ENCODE results near the gene DPP10. TPM values are rescaled to one million over a fixed set of nuclear protein-coding genes. Genes with fewer than 3 reads are reported as not detected.

The DPP10 gene
- total RNA-seq, 1 donor: not detected

DNA sequence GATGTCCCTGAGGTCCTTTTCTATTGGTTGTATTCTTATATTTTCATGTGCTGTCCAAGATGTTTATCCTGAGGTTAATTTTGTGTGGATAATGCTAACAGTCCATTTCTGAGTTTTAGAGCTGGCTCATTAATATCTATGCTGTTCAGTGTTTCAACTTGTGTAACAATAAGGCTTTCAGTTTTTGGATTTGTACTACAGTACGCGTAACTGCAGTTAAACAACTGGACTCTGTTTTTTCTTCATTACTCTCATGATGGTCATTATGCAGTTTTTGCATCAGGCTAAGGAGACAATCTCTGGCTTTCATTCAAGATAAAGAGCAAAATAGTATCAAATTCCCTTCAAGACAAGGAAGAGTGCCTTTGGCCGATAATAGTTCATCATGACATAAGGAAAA is 1364.8 kb downstream of the DPP10 start:
- H3K4me3 ChIP-seq (ENCODE audit: low read depth, low read length): no peak overlapping the region
- TF ChIP-seq, protein P1, sequence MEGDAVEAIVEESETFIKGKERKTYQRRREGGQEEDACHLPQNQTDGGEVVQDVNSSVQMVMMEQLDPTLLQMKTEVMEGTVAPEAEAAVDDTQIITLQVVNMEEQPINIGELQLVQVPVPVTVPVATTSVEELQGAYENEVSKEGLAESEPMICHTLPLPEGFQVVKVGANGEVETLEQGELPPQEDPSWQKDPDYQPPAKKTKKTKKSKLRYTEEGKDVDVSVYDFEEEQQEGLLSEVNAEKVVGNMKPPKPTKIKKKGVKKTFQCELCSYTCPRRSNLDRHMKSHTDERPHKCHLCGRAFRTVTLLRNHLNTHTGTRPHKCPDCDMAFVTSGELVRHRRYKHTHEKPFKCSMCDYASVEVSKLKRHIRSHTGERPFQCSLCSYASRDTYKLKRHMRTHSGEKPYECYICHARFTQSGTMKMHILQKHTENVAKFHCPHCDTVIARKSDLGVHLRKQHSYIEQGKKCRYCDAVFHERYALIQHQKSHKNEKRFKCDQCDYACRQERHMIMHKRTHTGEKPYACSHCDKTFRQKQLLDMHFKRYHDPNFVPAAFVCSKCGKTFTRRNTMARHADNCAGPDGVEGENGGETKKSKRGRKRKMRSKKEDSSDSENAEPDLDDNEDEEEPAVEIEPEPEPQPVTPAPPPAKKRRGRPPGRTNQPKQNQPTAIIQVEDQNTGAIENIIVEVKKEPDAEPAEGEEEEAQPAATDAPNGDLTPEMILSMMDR (IDR thresholded peaks at IDR 0.05; ENCODE audit: insufficient read depth, low read length): no peak
- no peak for DNase-seq (ENCODE audit: low read depth)

DNA sequence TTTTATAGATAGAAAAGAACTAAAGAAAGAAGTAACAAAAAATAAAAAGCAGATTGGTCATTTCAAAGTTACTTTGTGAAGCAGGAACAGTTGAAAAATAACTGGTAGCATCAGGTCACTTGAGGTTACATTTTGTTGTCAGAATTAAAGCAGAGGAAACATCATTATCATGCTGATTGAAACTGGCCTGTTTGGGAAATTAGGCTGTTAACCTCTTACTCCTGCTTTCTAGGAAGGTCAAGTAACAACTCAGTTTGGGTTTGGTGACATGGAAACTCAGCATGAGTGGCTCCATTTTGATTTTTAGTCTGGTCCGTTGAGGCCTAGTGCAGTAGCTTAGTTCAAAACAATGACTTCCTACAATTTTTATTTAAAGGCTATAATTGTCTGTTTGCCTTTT is 1383.5 kb downstream of the DPP10 start:
- TF ChIP-seq, protein P1 (IDR thresholded peaks at IDR 0.05; ENCODE audit: insufficient read depth, low read length): no peak
- DNase-seq (ENCODE audit: low read depth): no peak
- H3K4me3 ChIP-seq (ENCODE audit: low read depth, low read length): no peak overlapping the region

DNA sequence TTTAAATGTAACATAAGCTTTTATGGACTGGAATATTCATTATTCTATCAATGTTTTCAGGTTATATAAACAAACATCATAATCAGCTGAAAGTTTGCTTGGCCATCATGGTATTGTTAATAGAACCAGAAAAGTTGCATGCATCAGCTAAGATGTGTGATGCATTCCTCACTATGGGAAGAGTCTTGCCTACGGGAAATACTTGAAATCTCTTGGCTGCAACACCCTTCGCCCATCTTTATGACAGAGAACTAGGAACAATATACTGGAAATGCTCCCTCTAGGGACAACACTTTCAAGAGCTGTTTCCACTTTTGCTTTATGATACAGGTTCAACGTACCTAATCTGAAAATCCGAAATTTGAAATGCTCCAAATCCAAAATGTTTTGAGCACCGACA is 1390.8 kb downstream of the DPP10 start:
- no peak overlapping the region for H3K4me3 ChIP-seq (ENCODE audit: low read depth, low read length)
- DNase-seq (ENCODE audit: low read depth): no peak
- TF ChIP-seq, protein P1 (IDR thresholded peaks at IDR 0.05; ENCODE audit: insufficient read depth, low read length): no peak

DNA sequence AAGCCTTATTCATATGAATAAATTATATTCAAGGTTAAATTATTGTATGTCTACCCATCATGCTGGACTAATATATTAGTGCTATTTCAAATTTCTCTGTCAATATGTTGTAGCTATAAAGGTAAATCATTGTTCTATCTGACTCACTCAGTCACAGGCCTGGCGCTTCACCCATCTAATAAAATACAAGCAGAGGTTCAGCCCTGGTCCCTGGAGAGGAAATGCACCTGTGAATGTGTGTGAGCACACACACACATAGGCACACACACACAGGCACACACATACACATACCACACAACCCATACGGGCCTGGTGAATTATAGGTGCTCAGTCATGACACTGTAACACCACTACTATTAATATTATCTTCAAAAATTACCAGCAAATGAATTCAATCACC is 1396.1 kb downstream of the DPP10 start:
- TF ChIP-seq, protein P1 (IDR thresholded peaks at IDR 0.05; ENCODE audit: insufficient read depth, low read length): no peak
- DNase-seq (ENCODE audit: low read depth): no peak
- no peak overlapping the region for H3K4me3 ChIP-seq (ENCODE audit: low read depth, low read length)

DNA sequence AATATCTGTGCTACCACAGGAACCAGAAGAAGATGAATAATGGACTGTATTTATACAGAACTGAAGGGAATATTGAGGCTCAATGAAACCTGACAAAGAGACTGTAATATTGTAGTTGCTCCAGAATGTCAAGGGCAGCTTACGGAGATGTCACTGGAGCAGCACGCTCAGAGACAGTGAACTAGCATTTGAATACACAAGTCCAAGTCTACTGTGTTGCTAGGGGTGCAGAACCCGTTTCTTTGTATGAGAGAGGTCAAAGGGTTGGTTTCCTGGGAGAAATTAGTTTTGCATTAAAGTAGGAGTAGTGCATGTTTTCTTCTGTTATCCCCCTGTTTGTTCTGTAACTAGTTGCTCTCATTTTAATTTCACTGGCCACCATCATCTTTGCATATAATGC is 1399.9 kb downstream of the DPP10 start:
- TF ChIP-seq, protein P1 (IDR thresholded peaks at IDR 0.05; ENCODE audit: insufficient read depth, low read length): no peak
- no peak for DNase-seq (ENCODE audit: low read depth)

DNA sequence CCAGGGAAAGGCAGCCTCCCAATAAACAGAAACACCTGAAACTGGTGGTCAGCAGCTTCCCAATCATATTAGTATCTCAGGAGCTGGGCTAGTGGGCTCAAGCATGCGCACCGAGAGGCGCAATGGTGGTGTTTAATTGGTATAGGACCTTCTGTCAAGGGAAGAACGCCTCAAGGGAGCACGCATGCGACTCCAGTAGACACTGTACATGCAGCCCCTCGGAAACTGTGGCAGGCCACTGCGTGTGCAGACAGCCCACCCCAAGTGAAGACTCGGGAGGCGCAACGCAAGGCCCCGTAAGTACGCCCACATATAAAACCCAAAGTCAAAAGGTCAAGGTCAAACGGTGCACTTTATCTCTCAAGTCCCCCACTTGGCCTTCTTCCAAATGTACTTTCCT is 1405.8 kb downstream of the DPP10 start:
- DNase-seq (ENCODE audit: low read depth): no peak
- TF ChIP-seq, protein P1 (IDR thresholded peaks at IDR 0.05; ENCODE audit: insufficient read depth, low read length): no peak
- H3K4me3 ChIP-seq (ENCODE audit: low read depth, low read length): no peak overlapping the region

More for the DNA sequence above, 1399.9 kb downstream of the DPP10 start:
- no peak overlapping the region for H3K4me3 ChIP-seq (ENCODE audit: low read depth, low read length)

DNA sequence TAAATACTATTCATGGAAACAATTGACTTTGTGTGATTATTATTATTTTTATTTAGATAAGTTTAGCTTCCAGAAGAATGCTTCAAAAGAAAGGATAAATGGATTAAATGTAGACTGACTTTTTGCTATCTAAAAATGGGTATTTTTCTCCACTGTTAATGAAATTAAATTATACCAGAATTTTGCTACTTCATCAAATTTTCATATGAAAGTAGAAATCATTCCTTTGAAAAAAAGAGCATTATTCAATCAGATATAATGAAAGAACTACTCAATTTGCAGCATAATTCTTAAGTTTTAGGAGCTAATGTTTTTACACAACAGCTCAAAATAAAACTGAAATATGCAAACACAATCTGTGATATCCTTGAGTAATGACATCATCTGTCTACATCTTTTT is 1424.6 kb downstream of the DPP10 start:
- DNase-seq (ENCODE audit: low read depth): no peak
- H3K4me3 ChIP-seq (ENCODE audit: low read depth, low read length): no peak overlapping the region
- TF ChIP-seq, protein P1 (IDR thresholded peaks at IDR 0.05; ENCODE audit: insufficient read depth, low read length): no peak
